Measurements from ENCODE around the gene SPIRE1. TPM values are rescaled to one million over a fixed set of nuclear protein-coding genes. Genes with fewer than 3 reads are reported as not detected.

SPIRE1 gene
- total RNA-seq, 4 donors from 2014 or later = 55.5 to 72.5 (median 60.4) TPM

DNA sequence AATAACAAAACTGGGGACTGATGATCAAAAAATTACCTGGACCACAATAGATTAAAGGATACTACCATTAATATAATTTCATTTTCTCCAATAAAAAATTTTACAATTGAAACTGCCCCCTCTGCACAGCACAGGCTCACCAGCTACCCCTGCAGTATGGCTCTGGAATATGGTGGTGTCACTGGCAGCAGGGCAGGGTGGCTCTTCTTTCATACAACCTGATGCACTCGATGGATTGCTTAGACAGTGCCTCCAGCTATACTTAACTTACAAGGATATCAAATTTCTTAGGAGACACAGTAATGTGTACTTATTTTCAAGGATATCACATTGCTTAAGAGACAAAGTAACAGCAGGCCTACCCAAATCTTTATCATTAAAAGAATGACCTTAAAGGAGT, 126.2 kb downstream of the SPIRE1 start:
- H3K36me3 ChIP-seq = no peaks in the 10 kb centered on the region

DNA sequence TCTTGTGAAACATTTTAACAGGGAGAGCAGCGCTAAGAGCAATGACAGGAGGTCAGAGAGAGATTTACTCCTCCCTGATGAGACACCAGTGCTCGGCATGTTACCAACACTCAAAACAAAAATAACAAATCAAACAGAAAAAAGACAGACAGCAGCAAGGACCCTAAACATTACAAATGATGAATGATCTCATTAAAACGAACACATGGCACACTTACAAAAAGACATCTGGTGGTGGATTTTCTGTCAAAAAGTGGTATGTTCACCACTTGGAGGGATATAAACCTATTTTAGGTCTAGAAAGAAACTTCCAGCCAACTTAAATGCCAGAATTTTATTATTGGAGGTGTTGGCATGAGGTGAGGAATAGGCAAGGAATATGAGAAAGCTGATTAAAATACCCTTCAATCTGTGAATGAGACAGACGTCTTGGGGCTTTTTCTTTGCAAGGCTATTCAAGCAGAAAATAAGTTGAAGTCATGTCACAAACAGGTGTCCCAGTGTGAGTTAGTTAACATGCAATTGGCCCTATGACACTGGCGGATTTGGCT, 137.4 kb downstream of the SPIRE1 start:
- DNase-seq (ENCODE audit: low spot score in 2 of 2) = no peak
- 56 to 62% methylated on average over 5 of the region's 5 CpGs for WGBS, 2 donors
- H3K36me3 ChIP-seq = no peaks in the 10 kb centered on the region
- H3K4me1 ChIP-seq = peaks cover 0 to 37% (median 12%) of the 10 kb centered on the region in 4 donors
- H3K27ac ChIP-seq = no peak overlapping the region
- no peak overlapping the region for H3K4me3 ChIP-seq
- no peaks in the 10 kb centered on the region for H3K27me3 ChIP-seq
- TF ChIP-seq, protein P1, sequence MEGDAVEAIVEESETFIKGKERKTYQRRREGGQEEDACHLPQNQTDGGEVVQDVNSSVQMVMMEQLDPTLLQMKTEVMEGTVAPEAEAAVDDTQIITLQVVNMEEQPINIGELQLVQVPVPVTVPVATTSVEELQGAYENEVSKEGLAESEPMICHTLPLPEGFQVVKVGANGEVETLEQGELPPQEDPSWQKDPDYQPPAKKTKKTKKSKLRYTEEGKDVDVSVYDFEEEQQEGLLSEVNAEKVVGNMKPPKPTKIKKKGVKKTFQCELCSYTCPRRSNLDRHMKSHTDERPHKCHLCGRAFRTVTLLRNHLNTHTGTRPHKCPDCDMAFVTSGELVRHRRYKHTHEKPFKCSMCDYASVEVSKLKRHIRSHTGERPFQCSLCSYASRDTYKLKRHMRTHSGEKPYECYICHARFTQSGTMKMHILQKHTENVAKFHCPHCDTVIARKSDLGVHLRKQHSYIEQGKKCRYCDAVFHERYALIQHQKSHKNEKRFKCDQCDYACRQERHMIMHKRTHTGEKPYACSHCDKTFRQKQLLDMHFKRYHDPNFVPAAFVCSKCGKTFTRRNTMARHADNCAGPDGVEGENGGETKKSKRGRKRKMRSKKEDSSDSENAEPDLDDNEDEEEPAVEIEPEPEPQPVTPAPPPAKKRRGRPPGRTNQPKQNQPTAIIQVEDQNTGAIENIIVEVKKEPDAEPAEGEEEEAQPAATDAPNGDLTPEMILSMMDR (IDR thresholded peaks at IDR 0.05) = no peak
- TF ChIP-seq EP300 (IDR thresholded peaks at IDR 0.05) (no peak), POLR2A (IDR thresholded peaks at IDR 0.05) (no peak)
- no peaks in the 10 kb centered on the region for H3K9me3 ChIP-seq

More for the DNA sequence above, 126.2 kb downstream of the SPIRE1 start:
- Histone ChIP-seq H3K4me1 (peaks cover 0 to 8% (median 0%) of the 10 kb centered on the region in 4 donors), H3K27ac (no peak overlapping the region), H3K9me3 (no peaks in the 10 kb centered on the region), H3K27me3 (no peaks in the 10 kb centered on the region), H3K4me3 (no peak overlapping the region)
- DNase-seq (ENCODE audit: low spot score in 2 of 2) = no peak
- WGBS, 2 donors = 68 to 74% methylated on average over 1 of the region's 1 CpG
- TF ChIP-seq, protein P1 (IDR thresholded peaks at IDR 0.05) = no peak
- TF ChIP-seq EP300 (IDR thresholded peaks at IDR 0.05) = no peak
- no peak for TF ChIP-seq POLR2A (IDR thresholded peaks at IDR 0.05)

DNA sequence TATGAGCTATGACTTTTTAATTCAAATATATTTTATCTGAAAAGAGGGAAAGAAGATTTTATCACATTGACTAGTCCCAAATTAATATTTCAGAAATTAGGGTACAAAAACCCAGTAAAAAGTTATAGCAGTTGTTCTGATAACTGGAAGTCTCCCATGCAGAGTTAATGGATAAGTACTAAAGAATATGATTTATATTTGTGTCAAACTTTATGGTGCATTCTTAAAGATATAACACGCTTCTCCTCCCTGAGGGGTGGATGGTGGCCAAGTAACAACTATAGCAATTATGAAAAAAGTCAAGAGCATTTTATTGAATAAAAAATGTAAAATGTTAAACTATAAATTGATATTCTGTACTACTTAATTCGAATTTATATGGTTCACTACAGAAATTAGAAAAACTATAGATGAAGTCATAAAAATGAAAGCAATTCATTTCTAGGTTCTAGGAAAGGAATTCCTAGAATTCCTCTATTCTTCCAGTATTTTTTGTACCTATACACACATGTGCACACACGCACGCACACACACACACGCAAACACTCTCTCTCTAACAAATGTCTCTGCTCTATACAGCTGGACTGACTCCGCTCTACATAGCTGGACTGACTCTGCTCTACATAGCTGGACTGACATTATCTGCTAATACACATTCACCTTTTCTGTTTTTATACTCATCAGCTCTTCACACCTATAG, 138.9 kb downstream of the SPIRE1 start:
- TF ChIP-seq, protein P1 (IDR thresholded peaks at IDR 0.05) = no peak
- no peak for TF ChIP-seq POLR2A (IDR thresholded peaks at IDR 0.05)
- TF ChIP-seq EP300 (IDR thresholded peaks at IDR 0.05) = no peak
- H3K4me1 ChIP-seq = peaks cover 0 to 41% (median 12%) of the 10 kb centered on the region in 4 donors
- no peaks in the 10 kb centered on the region for H3K27me3 ChIP-seq
- no peak overlapping the region for H3K4me3 ChIP-seq
- no peaks in the 10 kb centered on the region for H3K36me3 ChIP-seq
- H3K27ac ChIP-seq = no peak overlapping the region
- no peaks in the 10 kb centered on the region for H3K9me3 ChIP-seq
- WGBS, 2 donors = 81 to 90% methylated on average over 6 of the region's 6 CpGs
- DNase-seq (ENCODE audit: low spot score in 2 of 2) = no peak

DNA sequence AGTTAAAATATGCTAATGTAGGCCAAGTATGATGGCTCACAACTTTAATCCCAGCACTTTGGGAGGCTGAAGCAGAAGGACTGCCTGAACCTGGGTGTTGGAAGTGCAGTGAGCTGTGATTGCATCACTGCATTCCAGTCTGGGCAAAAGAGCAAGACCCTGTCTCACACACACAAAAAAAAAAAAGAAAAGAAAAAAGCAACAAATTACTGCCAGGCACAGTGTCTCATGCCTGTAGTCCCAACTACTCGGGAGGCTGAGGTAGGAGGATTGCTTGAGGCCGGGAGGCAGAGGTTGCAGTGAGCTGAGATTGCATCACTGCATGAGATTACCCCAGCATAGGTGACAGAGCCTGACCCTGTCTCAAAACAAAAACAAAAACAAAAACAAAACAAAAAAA, 139.6 kb downstream of the SPIRE1 start:
- Histone ChIP-seq H3K36me3 (no peaks in the 10 kb centered on the region), H3K27ac (no peak overlapping the region), H3K4me1 (peaks cover 0 to 41% (median 12%) of the 10 kb centered on the region in 4 donors), H3K27me3 (no peaks in the 10 kb centered on the region), H3K9me3 (no peaks in the 10 kb centered on the region), H3K4me3 (no peak overlapping the region)
- no peak for DNase-seq (ENCODE audit: low spot score in 2 of 2)
- WGBS, 2 donors = 85 to 95% methylated on average over 2 of the region's 2 CpGs
- no peak for TF ChIP-seq EP300 (IDR thresholded peaks at IDR 0.05)
- TF ChIP-seq, protein P1 (IDR thresholded peaks at IDR 0.05) = no peak
- TF ChIP-seq POLR2A (IDR thresholded peaks at IDR 0.05) = no peak

DNA sequence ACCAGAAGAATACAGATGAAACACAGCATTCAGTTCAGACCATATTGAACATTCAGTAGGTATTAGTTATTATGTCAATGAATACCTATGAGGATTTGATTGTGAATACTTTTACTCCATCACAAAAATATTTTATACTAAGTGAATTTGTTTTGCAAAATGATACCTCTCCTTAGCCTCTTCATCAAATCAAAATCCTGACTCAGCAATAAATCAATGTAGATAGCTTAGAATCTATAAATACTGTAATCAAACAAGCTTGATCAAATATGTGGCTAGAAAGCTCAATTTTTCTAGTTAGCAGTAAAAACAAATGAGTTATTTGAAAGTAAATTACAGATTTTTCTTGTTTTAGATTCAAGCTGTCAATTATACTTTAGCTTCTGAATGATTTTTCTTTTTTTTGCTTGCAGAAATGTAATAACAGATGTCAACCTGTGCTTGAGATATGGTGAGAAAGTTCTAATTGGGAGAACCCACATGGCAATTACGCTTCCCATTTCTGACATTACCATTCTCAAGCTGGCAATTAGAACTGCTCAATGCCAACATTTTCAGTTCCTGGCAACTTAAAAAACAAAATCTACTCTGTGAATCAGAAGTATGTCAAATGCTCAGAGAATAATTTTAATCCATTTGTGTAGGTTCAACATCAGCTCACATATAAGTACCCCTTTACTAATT, 140.6 kb downstream of the SPIRE1 start:
- H3K36me3 ChIP-seq = no peaks in the 10 kb centered on the region
- TF ChIP-seq, protein P1 (IDR thresholded peaks at IDR 0.05) = no peak
- TF ChIP-seq POLR2A (IDR thresholded peaks at IDR 0.05) = no peak
- TF ChIP-seq EP300 (IDR thresholded peaks at IDR 0.05) = no peak
- H3K27ac ChIP-seq = no peak overlapping the region
- no peak overlapping the region for H3K4me3 ChIP-seq
- no peaks in the 10 kb centered on the region for H3K9me3 ChIP-seq
- DNase-seq (ENCODE audit: low spot score in 2 of 2) = no peak
- H3K4me1 ChIP-seq = peaks cover 0 to 41% (median 12%) of the 10 kb centered on the region in 4 donors
- WGBS, 2 donors = 95 to 100% methylated on average over 1 of the region's 1 CpG
- no peaks in the 10 kb centered on the region for H3K27me3 ChIP-seq

Measured in tibial nerve (tissue), 4 donors.